ENCODE measurements around the gene DOCK2.

The DOCK2 gene

DNA sequence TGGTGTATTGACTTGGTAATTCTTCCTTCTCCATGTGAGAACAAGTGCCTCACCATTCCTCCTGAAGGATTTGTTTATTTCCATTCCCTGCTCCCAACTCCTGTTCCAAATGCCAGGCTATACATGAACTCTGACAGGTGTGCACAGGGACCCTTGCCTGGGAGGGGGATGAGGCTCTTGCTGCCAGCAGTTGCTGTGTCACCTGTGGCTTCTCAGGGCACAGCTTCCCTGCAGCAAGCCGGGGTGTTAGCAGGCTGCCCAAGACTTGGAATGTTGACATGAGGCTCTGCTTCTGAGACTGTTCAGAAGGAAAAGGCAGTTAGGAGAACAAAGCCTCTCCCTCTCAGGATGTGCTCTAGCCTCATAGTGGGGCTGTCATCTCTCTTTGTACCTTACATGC lies 131.3 kb downstream of the DOCK2 start:
- Mint-ChIP-seq H3K27ac (no peak overlapping the region), H3K9me3 (no peaks in the 10 kb centered on the region), H3K27me3 (ENCODE audit: low read depth, poor library complexity) (peaks cover 34% of the 10 kb centered on the region), H3K4me1 (peaks cover 8% of the 10 kb centered on the region), H3K4me3 (no peak overlapping the region), H3K36me3 (ENCODE audit: low read depth) (no peaks in the 10 kb centered on the region)
- no peak for DNase-seq
- no peak for TF ChIP-seq CTCF (IDR thresholded peaks at IDR 0.05)

DNA sequence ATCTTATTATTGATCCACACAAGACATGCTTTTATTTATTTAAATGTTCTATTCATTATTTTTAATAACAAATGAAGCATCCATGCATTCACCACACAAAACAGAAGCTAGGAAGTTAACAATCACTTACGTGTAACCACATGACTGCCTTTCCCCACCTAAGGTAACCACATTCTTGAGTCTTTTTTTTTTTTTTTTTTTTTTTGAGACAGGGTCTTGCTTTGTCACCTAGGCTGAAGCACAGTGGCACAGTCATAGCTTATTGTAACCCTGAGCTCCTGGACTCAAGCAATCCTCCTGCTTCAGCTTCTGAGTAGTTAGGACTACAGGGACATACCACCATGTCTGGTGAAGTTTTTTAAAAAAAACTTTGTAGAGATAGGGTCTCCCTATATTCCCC lies 133.0 kb downstream of the DOCK2 start:
- Mint-ChIP-seq H3K27ac (no peak overlapping the region), H3K36me3 (ENCODE audit: low read depth) (no peaks in the 10 kb centered on the region), H3K4me3 (no peak overlapping the region), H3K4me1 (no peaks in the 10 kb centered on the region), H3K9me3 (no peaks in the 10 kb centered on the region), H3K27me3 (ENCODE audit: low read depth, poor library complexity) (peaks cover 34% of the 10 kb centered on the region)
- TF ChIP-seq CTCF (IDR thresholded peaks at IDR 0.05), result no peak
- no peak for DNase-seq

DNA sequence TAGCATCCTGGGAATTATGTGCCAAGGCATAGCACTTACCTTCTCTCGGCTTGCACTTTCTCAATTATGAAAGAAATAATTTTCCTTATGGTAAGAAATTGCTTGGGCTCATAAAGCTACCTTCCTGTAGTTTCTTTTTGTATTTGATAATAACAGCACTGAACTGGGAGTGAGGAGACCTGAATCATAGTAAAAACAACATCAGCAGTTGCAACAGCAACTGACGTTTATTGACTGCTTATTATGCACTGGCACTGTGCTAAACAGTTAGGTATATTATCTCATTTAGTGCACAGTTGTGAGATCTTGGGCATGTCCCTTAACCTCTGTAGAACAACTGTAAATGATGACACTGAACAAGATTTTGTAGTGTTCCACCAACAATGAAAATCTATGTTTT lies 135.2 kb downstream of the DOCK2 start:
- Mint-ChIP-seq H3K4me3 (no peak overlapping the region), H3K27ac (no peak overlapping the region), H3K36me3 (ENCODE audit: low read depth) (no peaks in the 10 kb centered on the region), H3K9me3 (no peaks in the 10 kb centered on the region), H3K27me3 (ENCODE audit: low read depth, poor library complexity) (peaks cover 25% of the 10 kb centered on the region), H3K4me1 (peaks cover 9% of the 10 kb centered on the region)
- TF ChIP-seq CTCF (IDR thresholded peaks at IDR 0.05), result no peak
- DNase-seq, result no peak

DNA sequence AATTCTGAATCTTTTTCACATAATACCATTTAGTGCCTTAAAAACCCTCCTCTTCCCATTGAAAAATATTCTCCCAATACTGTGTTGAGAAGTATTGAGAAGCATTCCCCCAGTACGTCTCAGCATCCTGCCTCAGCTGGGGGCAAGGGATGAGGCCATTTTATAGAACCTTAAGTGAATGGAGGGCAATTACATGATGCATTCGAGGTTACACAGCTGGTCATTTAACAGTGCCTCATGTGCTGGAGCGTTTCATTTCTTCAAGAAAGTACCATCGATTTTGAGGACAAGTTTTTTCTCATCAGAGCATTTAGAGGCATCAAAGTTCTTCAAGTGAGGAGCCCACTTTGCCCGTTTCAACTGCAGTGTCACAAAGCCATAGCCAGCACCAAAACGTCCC lies 135.6 kb downstream of the DOCK2 start:
- Mint-ChIP-seq H3K27me3 (ENCODE audit: low read depth, poor library complexity) (peaks cover 27% of the 10 kb centered on the region), H3K36me3 (ENCODE audit: low read depth) (no peaks in the 10 kb centered on the region), H3K4me3 (no peak overlapping the region), H3K9me3 (no peaks in the 10 kb centered on the region), H3K27ac (no peak overlapping the region), H3K4me1 (peaks cover 14% of the 10 kb centered on the region)
- DNase-seq, result no peak
- TF ChIP-seq CTCF (IDR thresholded peaks at IDR 0.05), result no peak

DNA sequence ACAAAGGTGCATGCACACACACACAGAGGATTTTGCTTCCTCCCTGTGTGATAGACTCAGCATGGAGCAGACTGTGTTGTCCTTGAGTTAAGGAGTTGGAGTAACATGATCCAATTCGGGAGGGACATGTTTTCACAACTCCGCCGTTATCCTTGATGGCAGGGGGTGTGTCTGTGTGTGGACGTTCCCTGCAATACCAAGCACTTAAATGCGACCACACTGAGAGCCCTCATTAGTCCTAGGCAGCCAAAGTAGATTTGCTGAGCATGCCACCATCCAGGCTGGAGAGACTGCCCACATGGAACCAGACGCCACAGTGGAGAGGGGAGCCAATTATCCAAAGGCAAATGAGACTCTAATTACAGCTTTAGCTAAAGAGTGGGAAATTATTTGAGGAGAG lies 140.1 kb downstream of the DOCK2 start:
- H3K4me1 Mint-ChIP-seq, result peaks cover 37% of the 10 kb centered on the region
- no peaks in the 10 kb centered on the region for H3K36me3 Mint-ChIP-seq (ENCODE audit: low read depth)
- peak overlapping the region; percentile 6 for H3K4me3 Mint-ChIP-seq

More for the DNA sequence above, 140.1 kb downstream of the DOCK2 start:
- peak; percentile 23 for DNase-seq
- Mint-ChIP-seq H3K9me3 (no peaks in the 10 kb centered on the region), H3K27ac (no peak overlapping the region), H3K27me3 (ENCODE audit: low read depth, poor library complexity) (peaks cover 21% of the 10 kb centered on the region)
- TF ChIP-seq CTCF (IDR thresholded peaks at IDR 0.05), result no peak

All from nephron progenitor cell (in vitro differentiated cells).